H1 (cell line): Measurements from ENCODE around the gene MYO16.

ENCODE experiments used
- EZH2 ChIP-seq: fragments of 200-600 bp; sonication (generic); IDR thresholded peaks from 2 replicates; pipeline ENCODE4 v1.7.1; 2012; ENCODE audit warnings: low read depth, mild to moderate bottlenecking, moderate library complexity, low read length, inconsistent platforms; ENCODE audit not compliant: severe bottlenecking
- HDAC6 ChIP-seq: IDR thresholded peaks from one replicate; pipeline ENCODE4 v1.7.1; 2012; ENCODE audit warnings: low read depth, mild to moderate bottlenecking, inconsistent platforms, low read length, moderate library complexity
- NANOG ChIP-seq: IDR thresholded peaks from 2 replicates; pipeline ENCODE4 v1.6.1; 2011; ENCODE audit warnings: low read length, low read depth, mild to moderate bottlenecking, inconsistent platforms; ENCODE audit not compliant: insufficient read depth, poor library complexity, severe bottlenecking
- NRF1 ChIP-seq: IDR thresholded peaks from 2 replicates; pipeline ENCODE4 v1.6.1; 2011; ENCODE audit warnings: mild to moderate bottlenecking, low read depth, low read length, improper control_type of control experiment
- POLR2A ChIP-seq, 2 experiments: IDR thresholded peaks; 1 replicate in 1 of 2; 2 replicates in 1 of 2; pipeline ENCODE4 v1.6.1; 2011; ENCODE audit warnings: low read depth in 2 of 2, low read length in 2 of 2, mild to moderate bottlenecking in 2 of 2; ENCODE audit errors: control extremely low read depth in 1 of 2
- POLR2AphosphoS5 ChIP-seq: IDR thresholded peaks from 2 replicates; pipeline ENCODE4 v1.6.1; 2011; ENCODE audit warnings: low read depth, low read length
- RNF2 ChIP-seq: fragments of 200-900, 300-1000 bp; sonication (generic); IDR thresholded peaks from 2 replicates; pipeline ENCODE4 v1.7.1; 2016; ENCODE audit warnings: borderline replicate concordance, low read depth, mild to moderate bottlenecking, antibody characterized with exemption, low read length; ENCODE audit not compliant: poor library complexity, severe bottlenecking; ENCODE audit errors: missing control alignments
- SAP30 ChIP-seq: fragments of 300-600 bp; sonication (generic); IDR thresholded peaks from 2 replicates; pipeline ENCODE4 v1.7.1; 2012; ENCODE audit warnings: low read length, moderate library complexity, mild to moderate bottlenecking, inconsistent platforms; ENCODE audit not compliant: insufficient read depth, insufficient replicate concordance
- TF ChIP-seq, protein P1 (sequence below), 3 experiments: IDR thresholded peaks; 1 replicate in 2 of 3; 2 replicates in 1 of 3; pipeline versions ENCODE4 v1.5.1 to v1.6.1; 2011; ENCODE audit warnings: low read length in 3 of 3, mild to moderate bottlenecking in 3 of 3, inconsistent platforms in 2 of 3, low read depth in 1 of 3, moderate library complexity in 1 of 3; ENCODE audit not compliant: insufficient read depth in 1 of 3; ENCODE audit errors: control extremely low read depth in 1 of 3

DNA sequence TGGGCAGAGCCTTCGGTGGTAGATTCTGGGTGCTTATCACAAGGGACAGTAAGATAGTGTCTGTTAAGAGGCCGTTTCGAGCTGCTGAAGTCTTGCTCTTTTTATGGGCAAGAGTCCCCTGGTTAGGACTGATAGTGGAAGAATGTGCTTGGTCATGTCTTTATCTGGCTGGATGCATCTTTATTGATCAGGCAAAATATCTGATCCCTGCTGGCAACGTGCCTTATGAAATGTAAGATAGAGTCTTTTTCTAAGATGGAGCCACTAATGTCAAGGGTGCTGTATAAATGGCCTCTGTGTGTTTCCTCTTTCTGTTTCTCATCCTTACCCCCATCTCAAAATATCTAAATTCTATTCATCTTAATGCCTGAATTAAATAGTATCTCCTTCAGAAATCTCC, 53.3 kb downstream of the MYO16 start:
- TF ChIP-seq, protein P1, sequence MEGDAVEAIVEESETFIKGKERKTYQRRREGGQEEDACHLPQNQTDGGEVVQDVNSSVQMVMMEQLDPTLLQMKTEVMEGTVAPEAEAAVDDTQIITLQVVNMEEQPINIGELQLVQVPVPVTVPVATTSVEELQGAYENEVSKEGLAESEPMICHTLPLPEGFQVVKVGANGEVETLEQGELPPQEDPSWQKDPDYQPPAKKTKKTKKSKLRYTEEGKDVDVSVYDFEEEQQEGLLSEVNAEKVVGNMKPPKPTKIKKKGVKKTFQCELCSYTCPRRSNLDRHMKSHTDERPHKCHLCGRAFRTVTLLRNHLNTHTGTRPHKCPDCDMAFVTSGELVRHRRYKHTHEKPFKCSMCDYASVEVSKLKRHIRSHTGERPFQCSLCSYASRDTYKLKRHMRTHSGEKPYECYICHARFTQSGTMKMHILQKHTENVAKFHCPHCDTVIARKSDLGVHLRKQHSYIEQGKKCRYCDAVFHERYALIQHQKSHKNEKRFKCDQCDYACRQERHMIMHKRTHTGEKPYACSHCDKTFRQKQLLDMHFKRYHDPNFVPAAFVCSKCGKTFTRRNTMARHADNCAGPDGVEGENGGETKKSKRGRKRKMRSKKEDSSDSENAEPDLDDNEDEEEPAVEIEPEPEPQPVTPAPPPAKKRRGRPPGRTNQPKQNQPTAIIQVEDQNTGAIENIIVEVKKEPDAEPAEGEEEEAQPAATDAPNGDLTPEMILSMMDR (IDR thresholded peaks at IDR 0.05; ENCODE audit: control extremely low read depth in 1 of 3, insufficient read depth in 1 of 3, low read depth in 1 of 3, low read length in 3 of 3) = no peak
- TF ChIP-seq NRF1 (no peak), RNF2 (no peak), HDAC6 (no peak), NANOG (no peak), EZH2 (no peak), SAP30 (no peak), POLR2A (IDR thresholded peaks at IDR 0.05; ENCODE audit: control extremely low read depth in 1 of 2, low read depth in 2 of 2, low read length in 2 of 2) (no peak), POLR2AphosphoS5 (no peak)
